GM18502 (cell line): ENCODE results near the gene SUMO1.
"Not testable (repeated sequence)": the region's sequence is repeated elsewhere in the genome, so short reads cannot be mapped to it uniquely, and the experiment has no call there.

Experiments used
- ATAC-seq: cut with Tn5 transposase; IDR thresholded peaks from one replicate; pipeline ENCODE4 v1.9.1; 2021; ENCODE audit warnings: mild to moderate bottlenecking; ENCODE audit not compliant: unreplicated experiment, poor library complexity

Gene SUMO1

DNA sequence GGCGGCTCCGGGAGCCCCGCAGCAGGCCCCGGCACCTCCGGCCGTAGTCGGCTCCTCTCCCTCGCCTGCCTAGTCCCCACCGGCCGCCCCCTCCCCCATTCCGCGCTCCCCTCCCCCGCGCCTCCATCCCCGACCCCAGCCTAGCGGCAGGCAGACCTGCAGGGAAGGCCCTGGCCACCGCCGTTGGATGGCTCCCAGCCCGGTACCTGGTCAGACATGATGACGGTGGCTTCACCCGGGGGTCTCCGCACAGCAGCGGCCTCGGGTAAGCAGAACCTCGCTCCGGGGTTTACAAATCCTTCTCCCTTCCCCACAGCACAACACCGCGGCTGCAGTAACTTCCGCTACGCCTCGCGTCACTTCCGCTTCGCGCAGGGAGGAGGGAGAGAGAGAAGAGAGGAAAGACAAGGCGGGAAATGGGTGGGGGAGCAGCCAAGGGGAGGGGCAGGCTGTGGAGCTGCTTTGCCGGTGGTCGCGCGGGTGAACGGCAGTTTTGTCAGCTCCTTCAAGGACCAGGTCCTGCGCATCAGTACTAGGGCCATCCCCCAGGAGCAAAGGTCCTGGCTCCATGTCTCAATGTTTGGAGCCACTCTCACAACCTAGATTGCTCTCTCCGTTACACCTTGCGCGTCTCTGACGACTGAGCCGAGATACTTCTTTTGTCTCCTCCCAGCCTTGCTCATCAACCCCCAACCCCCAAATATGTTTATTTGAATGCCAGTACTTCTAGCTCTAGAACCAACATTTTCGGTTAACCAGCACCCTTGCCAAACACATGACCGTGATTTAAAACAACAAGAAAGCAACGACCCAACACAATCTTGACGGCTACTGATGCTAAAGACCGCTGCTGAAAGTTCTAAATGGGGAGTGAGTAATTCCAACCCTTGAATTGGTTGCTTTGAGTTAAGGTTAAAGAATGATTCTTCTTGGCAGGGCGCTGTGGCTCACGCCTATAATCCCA is at the start of gene SUMO1:
Gene SUMO1 (minus strand): TSS at position 364 of the 964 bp plus-strand sequence. CDS start 146 bp downstream, at position 218.
- peak; percentile 96 for ATAC-seq

DNA sequence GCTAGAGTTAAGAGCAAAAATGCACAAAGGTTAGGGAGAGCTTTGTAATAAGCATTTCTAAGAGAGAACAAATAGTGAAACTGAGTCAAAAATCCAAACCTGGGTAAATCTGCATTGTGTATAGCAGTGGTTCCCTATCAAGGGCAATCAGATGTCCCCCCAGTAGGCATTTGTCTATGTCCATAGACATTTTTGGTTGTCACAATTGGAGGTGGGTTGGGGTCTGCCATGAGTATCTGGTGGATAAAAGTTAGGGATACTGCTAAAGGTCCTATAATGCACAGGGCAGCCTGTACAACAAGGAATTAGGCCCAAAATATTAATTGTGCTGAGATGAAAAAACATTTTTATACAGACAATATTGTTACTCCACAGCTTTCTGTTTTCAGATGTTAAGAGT is 48.2 kb upstream of the SUMO1 start:
- no peak for ATAC-seq

GRCh38 chr2:202278944-202279343 is 40.5 kb upstream of the SUMO1 start:
- ATAC-seq: no peak

- ATAC-seq: no peak
Measured at GRCh38 chr2:202278036-202278760, 39.8 kb upstream of the SUMO1 start.

GRCh38 chr2:202276078-202276720 is 37.8 kb upstream of the SUMO1 start:
- ATAC-seq: not testable (repeated sequence)

- ATAC-seq: no peak
Measured at GRCh38 chr2:202270487-202270886, 32.1 kb upstream of the SUMO1 start.

- no peak for ATAC-seq
Measured at GRCh38 chr2:202269585-202269984, 31.2 kb upstream of the SUMO1 start.

GRCh38 chr2:202267495-202267894 is 29.1 kb upstream of the SUMO1 start:
- no peak for ATAC-seq

DNA sequence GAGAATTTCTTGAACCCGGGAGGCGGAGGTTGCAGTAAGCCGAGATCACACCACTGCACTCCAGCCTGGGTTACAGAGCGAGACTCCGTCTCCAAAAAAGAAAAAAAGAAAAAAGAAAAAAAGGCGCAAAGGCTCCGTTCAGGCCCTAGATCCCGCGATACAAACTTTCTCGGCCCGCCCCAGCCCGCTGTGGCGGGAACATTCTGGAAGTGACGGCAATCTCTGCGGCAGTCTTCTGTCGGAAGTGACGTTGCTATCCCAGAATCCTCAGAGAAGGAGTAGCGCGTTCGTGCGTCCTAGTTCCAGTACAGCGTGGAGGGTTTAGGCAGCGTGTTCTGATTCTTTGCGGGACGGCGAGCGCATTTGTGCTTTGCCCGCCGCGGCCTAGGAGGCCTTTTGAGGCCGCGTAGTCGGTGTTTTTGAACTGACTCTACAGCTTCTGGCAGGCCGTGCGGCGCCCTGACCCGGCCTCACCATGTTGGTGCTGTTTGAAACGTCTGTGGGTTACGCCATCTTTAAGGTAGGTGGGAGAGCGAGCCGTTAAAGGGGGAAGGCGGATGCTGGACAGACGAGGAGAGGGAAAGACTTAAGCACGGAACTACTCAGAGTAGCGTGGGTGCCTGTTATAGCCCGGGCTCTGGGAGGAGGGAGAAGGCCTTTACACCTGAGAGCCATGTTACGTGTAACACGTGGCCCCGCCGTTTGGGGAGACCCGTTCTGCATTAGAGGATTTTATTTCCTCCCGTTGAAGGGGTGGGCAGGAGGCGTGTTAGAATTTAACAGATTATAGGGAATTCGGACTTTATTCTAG is 27.3 kb upstream of the SUMO1 start, which contains the start of gene NOP58:
Gene NOP58 (plus strand): TSS at position 297 of the 811 bp plus-strand sequence. CDS start 179 bp downstream, at position 476.
- peak; percentile 89 for ATAC-seq

GRCh38 chr2:202261531-202261930 is 23.1 kb upstream of the SUMO1 start:
- no peak for ATAC-seq

GRCh38 chr2:202251494-202251893 is 13.1 kb upstream of the SUMO1 start:
- no peak for ATAC-seq

GRCh38 chr2:202249521-202250253 is 11.3 kb upstream of the SUMO1 start:
- ATAC-seq: no peak

DNA sequence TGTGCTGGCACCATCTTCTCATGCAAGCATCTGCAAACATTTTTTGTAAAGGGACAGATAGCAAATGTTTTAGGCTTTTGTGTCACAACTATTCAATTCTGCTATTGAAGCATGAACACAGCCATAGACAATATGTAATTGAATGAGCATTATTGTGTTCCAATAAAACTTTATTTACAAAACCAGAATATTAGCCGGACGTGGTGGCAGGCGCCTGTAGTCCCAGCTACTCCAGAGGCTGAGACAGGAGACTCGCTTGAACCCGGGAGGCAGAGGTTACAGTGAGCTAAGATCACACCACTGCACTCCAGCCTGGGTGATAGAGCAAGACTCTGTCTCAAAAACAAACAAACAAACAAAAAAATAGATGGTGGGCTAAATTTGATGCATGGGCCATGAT is 9.3 kb upstream of the SUMO1 start:
- ATAC-seq: not testable (repeated sequence)

DNA sequence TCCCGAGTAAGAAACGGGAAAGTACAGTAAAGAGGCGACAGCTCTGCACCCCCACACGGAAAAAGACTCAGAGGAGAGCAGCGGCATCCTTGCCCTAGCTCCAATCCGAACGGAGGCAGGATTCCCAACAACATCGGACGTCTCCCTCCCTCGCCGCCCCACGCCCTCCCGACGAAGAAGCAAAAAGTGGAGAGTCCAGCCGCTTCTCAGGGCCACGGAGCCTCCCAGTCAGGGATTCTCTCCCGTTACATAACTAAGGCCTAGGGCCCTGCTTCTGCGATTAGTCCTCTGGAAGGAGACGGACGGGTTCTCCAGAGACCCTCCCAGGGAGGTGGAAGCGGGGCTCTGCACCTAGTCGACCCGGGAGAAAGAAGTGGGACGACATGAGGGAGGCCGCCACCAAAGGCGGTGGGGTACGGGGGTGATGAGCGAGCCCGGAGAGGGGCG is 587 bp downstream of the SUMO1 start:
- peak; percentile 50 for ATAC-seq

- no peak for ATAC-seq
Measured at GRCh38 chr2:202221873-202222272, 16.5 kb downstream of the SUMO1 start.

- ATAC-seq: no peak
Measured at GRCh38 chr2:202215179-202215578, 23.2 kb downstream of the SUMO1 start.

DNA sequence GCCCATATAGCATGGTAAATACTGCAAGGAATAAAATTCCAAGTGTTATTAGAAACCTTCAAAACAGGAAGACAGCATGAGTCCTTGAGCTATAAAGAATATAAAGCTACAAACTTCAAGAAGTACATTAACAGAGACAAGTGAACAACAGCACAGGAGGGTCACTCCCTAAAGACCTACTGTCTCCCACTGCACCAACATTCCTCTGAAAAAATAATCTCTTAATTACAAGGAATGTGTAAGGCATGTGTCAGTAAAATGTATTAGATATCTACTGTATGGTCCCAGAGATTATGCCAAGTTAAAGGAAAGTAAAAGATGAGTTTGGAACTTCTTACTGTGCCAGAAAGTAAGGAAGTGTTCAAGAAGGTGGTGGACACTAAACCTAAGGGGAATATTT is 29.9 kb downstream of the SUMO1 start:
- no peak for ATAC-seq

- no peak for ATAC-seq
Measured at GRCh38 chr2:202204855-202205254, 33.5 kb downstream of the SUMO1 start.

- no peak for ATAC-seq
Measured at GRCh38 chr2:202203348-202203747, 35.0 kb downstream of the SUMO1 start.
